HepG2 (cell line): ENCODE data around the gene CD72. TPM values are rescaled to one million over a fixed set of nuclear protein-coding genes. Genes with fewer than 3 reads are reported as not detected.

Experiments used
- ARHGAP35 ChIP-seq: sonication (generic); formaldehyde crosslinking; IDR thresholded peaks from 2 replicates; pipeline ENCODE4 v1.9.0; 2022; ENCODE audit warnings: mild to moderate bottlenecking, inconsistent platforms, moderate library complexity, missing genetic modification reagents, borderline replicate concordance
- ATF3 ChIP-seq: sonication (generic); formaldehyde crosslinking; IDR thresholded peaks from 2 replicates; pipeline ENCODE4 v1.4.0; 2020; ENCODE audit warnings: missing genetic modification reagents
- CEBPB ChIP-seq: IDR thresholded peaks from 2 replicates; pipeline ENCODE4 v1.6.1; 2011; ENCODE audit warnings: low read depth, low read length, improper control_type of control experiment, borderline replicate concordance
- FOSL2 ChIP-seq: sonication (generic); formaldehyde crosslinking; IDR thresholded peaks from 2 replicates; pipeline ENCODE4 v1.4.0; 2020; ENCODE audit warnings: missing genetic modification reagents
- FOXA1 ChIP-seq, 2 experiments: fragments of 450-650 bp in 1 of 2; sonication (generic) in 1 of 2; formaldehyde crosslinking in 1 of 2; IDR thresholded peaks; 2 replicates each; pipeline versions ENCODE4 v1.4.0 to v1.6.1; 2016 to 2020; ENCODE audit warnings: missing genetic modification reagents in 1 of 2
- FOXP1 ChIP-seq, 2 experiments: fragments of 450-650 bp in 1 of 2; IDR thresholded peaks; 2 replicates each; pipeline ENCODE4 v1.6.1; 2017 to 2018; ENCODE audit warnings: antibody characterized with exemption in 1 of 2
- GZF1 ChIP-seq: sonication (generic); formaldehyde crosslinking; IDR thresholded peaks from 2 replicates; pipeline ENCODE4 v1.5.1; 2020; ENCODE audit warnings: mild to moderate bottlenecking, missing genetic modification reagents
- HNRNPH1 ChIP-seq: fragments of 200-400 bp; formaldehyde crosslinking; optimal IDR thresholded peaks from 2 replicates; pipeline ENCODE3; 2017; ENCODE audit warnings: mild to moderate bottlenecking, low read depth, low read length
- KMT2B ChIP-seq: IDR thresholded peaks from 2 replicates; pipeline ENCODE4 v1.6.1; 2016; ENCODE audit warnings: missing genetic modification reagents, missing compliant biosample characterization
- MIXL1 ChIP-seq: IDR thresholded peaks from 2 replicates; pipeline ENCODE4 v1.6.1; 2016
- PBX3 ChIP-seq: sonication (generic); formaldehyde crosslinking; IDR thresholded peaks from 2 replicates; pipeline ENCODE4 v1.8.1; 2023; ENCODE audit warnings: missing genetic modification reagents, inconsistent platforms, borderline replicate concordance
- REL ChIP-seq: sonication (generic); formaldehyde crosslinking; conservative IDR thresholded peaks from 2 replicates; pipeline ENCODE4 v1.8.0; 2022; ENCODE audit warnings: mild to moderate bottlenecking, missing genetic modification reagents, moderate library complexity
- RXRB ChIP-seq: IDR thresholded peaks from 2 replicates; pipeline ENCODE4 v1.6.1; 2016; ENCODE audit warnings: borderline replicate concordance, missing genetic modification reagents, missing compliant biosample characterization
- SP5 ChIP-seq: IDR thresholded peaks from 2 replicates; pipeline ENCODE4 v1.6.1; 2016; ENCODE audit warnings: low read depth, borderline replicate concordance
- SRY ChIP-seq: sonication (generic); formaldehyde crosslinking; IDR thresholded peaks from 2 replicates; pipeline ENCODE4 v1.8.0; 2022; ENCODE audit warnings: mild to moderate bottlenecking, missing genetic modification reagents
- SUZ12 ChIP-seq: fragments of 150-350 bp; IDR thresholded peaks from 2 replicates; pipeline ENCODE4 v1.6.1; 2014; ENCODE audit warnings: low read depth, low read length
- ZBTB8A ChIP-seq: sonication (generic); formaldehyde crosslinking; IDR thresholded peaks from 2 replicates; pipeline ENCODE4 v1.4.0; 2020; ENCODE audit warnings: mild to moderate bottlenecking, low read depth, missing genetic modification reagents, borderline replicate concordance
- ZFP1 ChIP-seq: IDR thresholded peaks from 2 replicates; pipeline ENCODE4 v1.6.1; 2016
- ZFX ChIP-seq: sonication (generic); formaldehyde crosslinking; IDR thresholded peaks from 2 replicates; pipeline ENCODE4 v1.4.0; 2020; ENCODE audit warnings: mild to moderate bottlenecking, low read depth, missing genetic modification reagents, moderate library complexity
- ZMYM2 ChIP-seq: sonication (generic); formaldehyde crosslinking; IDR thresholded peaks from 2 replicates; pipeline ENCODE4 v1.8.0; 2022; ENCODE audit warnings: mild to moderate bottlenecking, missing genetic modification reagents
- ZMYM4 ChIP-seq: sonication (generic); formaldehyde crosslinking; IDR thresholded peaks from 2 replicates; pipeline ENCODE4 v1.8.1; 2023; ENCODE audit warnings: mild to moderate bottlenecking, missing genetic modification reagents
- ZNF24 ChIP-seq: fragments of 450-650 bp; IDR thresholded peaks from 2 replicates; pipeline ENCODE4 v1.6.1; 2017; ENCODE audit warnings: antibody characterized with exemption, mild to moderate bottlenecking
- ZNF317 ChIP-seq: sonication (generic); formaldehyde crosslinking; IDR thresholded peaks from 2 replicates; pipeline ENCODE4 v1.5.0; 2020; ENCODE audit warnings: mild to moderate bottlenecking, missing genetic modification reagents
- ZNF446 ChIP-seq: sonication (generic); formaldehyde crosslinking; IDR thresholded peaks from 2 replicates; pipeline ENCODE4 v1.5.0; 2020; ENCODE audit warnings: mild to moderate bottlenecking, missing genetic modification reagents
- ZNF556 ChIP-seq: sonication (generic); formaldehyde crosslinking; IDR thresholded peaks from 2 replicates; pipeline ENCODE4 v1.4.0; 2020; ENCODE audit warnings: mild to moderate bottlenecking, missing genetic modification reagents, borderline replicate concordance
- ZNF574 ChIP-seq: sonication (generic); formaldehyde crosslinking; IDR thresholded peaks from 2 replicates; pipeline ENCODE4 v1.4.0; 2020; ENCODE audit warnings: missing genetic modification reagents
- ZNF746 ChIP-seq: sonication (generic); formaldehyde crosslinking; IDR thresholded peaks from 2 replicates; pipeline ENCODE4 v1.8.0; 2022; ENCODE audit warnings: mild to moderate bottlenecking, missing genetic modification reagents
- ZNF879 ChIP-seq: sonication (generic); formaldehyde crosslinking; IDR thresholded peaks from 2 replicates; pipeline ENCODE4 v1.8.1; 2023; ENCODE audit warnings: missing genetic modification reagents
- polyA plus RNA-seq, 8 experiments: library from polyadenylated mRNA; depleted of rRNA in 3 of 8; stranded (reverse) in 7 of 8; unstranded in 1 of 8; fragments of >200 nt; fragmentation: Illumina TruSeq in 4 of 8; extraction: Trizol in 4 of 8; gene quantifications; 2 replicates each; pipeline versions ENCODE4 v1.2.1 to v1.2.3, GENCODE V29; 2011 to 2016; ENCODE audit warnings: low read depth in 4 of 8, missing spikeins in 1 of 8, mixed read lengths in 1 of 8; ENCODE audit not compliant: insufficient read depth in 1 of 8
- total RNA-seq, 5 experiments: library from RNA; depleted of rRNA; stranded (reverse); fragments of >200 nt; fragmentation: Illumina TruSeq; extraction: Trizol; gene quantifications; 2 replicates each; pipeline ENCODE4 v1.2.3, GENCODE V29; 2016; ENCODE audit warnings: low read depth in 1 of 5

Gene CD72
- total and polyA plus RNA-seq, 2 of the 13 experiments (the other 11 are each of a cell fraction or from before 2014, with no cell fraction given), result 0.18 to 1.1 TPM

GRCh38 chr9:35651956-35652828, 34.0 kb upstream of the CD72 start (continued):
- TF ChIP-seq SUZ12 (no peak), FOXA1 (IDR thresholded peaks at IDR 0.05) (no peak), FOXA1 (CRISPR knock-in tag; IDR thresholded peaks at IDR 0.05) (peak; percentile 64), ZFP1 (CRISPR knock-in tag) (no peak), FOSL2 (CRISPR knock-in tag) (peak; percentile 88), GZF1 (CRISPR knock-in tag) (no peak), MIXL1 (no peak), ARHGAP35 (CRISPR knock-in tag) (no peak), FOXP1 (IDR thresholded peaks at IDR 0.05) (no peak), FOXP1 (CRISPR knock-in tag; IDR thresholded peaks at IDR 0.05) (0 out of 2 replicates have a peak, but pooled peaks have one; percentile 28), ZNF446 (no peak), REL (CRISPR knock-in tag) (no peak), ZNF556 (no peak), PBX3 (CRISPR knock-in tag) (no peak), ZMYM2 (CRISPR knock-in tag) (0 out of 2 replicates have a peak, but pooled peaks have one; percentile 48), CEBPB (peak; percentile 94), ZNF879 (no peak), SP5 (CRISPR knock-in tag) (no peak), KMT2B (no peak), ZNF24 (no peak), ZNF574 (CRISPR knock-in tag) (peak; percentile 74), ZNF746 (CRISPR knock-in tag) (no peak), ZBTB8A (CRISPR knock-in tag) (no peak), HNRNPH1 (no peak), ZMYM4 (CRISPR knock-in tag) (no peak), ATF3 (CRISPR knock-in tag) (0 out of 2 replicates have a peak, but pooled peaks have one; percentile 43), ZNF317 (CRISPR knock-in tag) (0 out of 2 replicates have a peak, but pooled peaks have one; percentile 21), RXRB (CRISPR knock-in tag) (peak; percentile 25; the same call in 1 of the 2 replicates), SRY (no peak), ZFX (CRISPR knock-in tag) (0 out of 2 replicates have a peak, but pooled peaks have one; percentile 31)
